Activated CD8-positive, alpha-beta T cell treated with anti-CD3 and anti-CD28 coated beads for 36 hours (primary cell): ENCODE measurements around the gene TMED1. TPM values are rescaled to one million over a fixed set of nuclear protein-coding genes. Genes with fewer than 3 reads are reported as not detected.

Experiments
- ATAC-seq: fragments of 200-7000 bp; cut with Tn5 transposase; one replicate; pipeline ENCODE4 v1.10.0; 2021; ENCODE audit warnings: mild to moderate bottlenecking, moderate library complexity
- CTCF ChIA-PET: fragments of 350-600 bp; sonication (Branson Sonifier 250); formaldehyde crosslinking; loops from one replicate; lab custom pipeline; 2021; ENCODE audit warnings: antibody characterized with exemption; lab: Charles Lee
- POLR2A ChIA-PET: fragments of 350-600 bp; sonication (Branson Sonifier 250); formaldehyde crosslinking; loops from one replicate; lab custom pipeline; 2021; ENCODE audit warnings: antibody characterized with exemption; lab: Charles Lee
- DNase-seq: peaks from one replicate; pipeline ENCODE4 v3.0.0-alpha.2; 2020
- H3K27ac Mint-ChIP-seq: one replicate; pipeline ENCODE4 v1.8.0; 2021; ENCODE audit warnings: mild to moderate bottlenecking, mixed read lengths
- H3K27me3 Mint-ChIP-seq: one replicate; pipeline ENCODE4 v1.8.0; 2021; ENCODE audit warnings: mixed read lengths
- H3K36me3 Mint-ChIP-seq: one replicate; pipeline ENCODE4 v1.8.0; 2021; ENCODE audit warnings: low read depth, mixed read lengths
- H3K4me1 Mint-ChIP-seq: one replicate; pipeline ENCODE4 v1.8.0; 2021; ENCODE audit warnings: low read depth, mixed read lengths
- H3K4me3 Mint-ChIP-seq: one replicate; pipeline ENCODE4 v1.8.0; 2021; ENCODE audit warnings: mild to moderate bottlenecking, moderate library complexity, mixed read lengths
- H3K9me3 Mint-ChIP-seq: one replicate; pipeline ENCODE4 v1.8.0; 2021; ENCODE audit warnings: mixed read lengths
- intact Hi-C: fragments of 100-400 bp; cut with micrococcal nuclease; formaldehyde crosslinking; loops from one replicate; pipeline ENCODE4 v1.10.0; 2022
- microRNA-seq: library from miRNA; unstranded; fragments of <30 nt; microRNA quantifications from one replicate; pipeline ENCODE4 v1.2.0, GENCODE V29; 2022; ENCODE audit warnings: borderline microRNAs expressed, borderline replicate concordance
- total RNA-seq, 2 experiments: library from RNA; stranded (reverse); gene quantifications; one replicate each; pipeline ENCODE4 v1.2.3, GENCODE V29; 2021
- TF ChIP-seq, protein P1 (sequence below): fragments of 200-600 bp; IDR thresholded peaks from one replicate; pipeline ENCODE4 v1.8.0; 2022; ENCODE audit warnings: antibody characterized with exemption, mild to moderate bottlenecking

Gene TMED1
- total RNA-seq, 2 experiments from 2014 or later: 12.9 to 15.0 TPM

- Mint-ChIP-seq H3K36me3 (peaks cover 51% of the 10 kb centered on the region), H3K9me3 (no peaks in the 10 kb centered on the region), H3K27ac (no peak overlapping the region), H3K4me3 (no peak overlapping the region), H3K4me1 (no peaks in the 10 kb centered on the region), H3K27me3 (no peaks in the 10 kb centered on the region)
- intact Hi-C loops: no loop called here
- no peak for DNase-seq
- POLR2A ChIA-PET: interaction anchor here (0.9 kb wide), 1 partner anchor 15 kb away, joined by 5 read pairs; no protein-coding TSS in a partner anchor
- ATAC-seq: no peak
- TF ChIP-seq, protein P1, sequence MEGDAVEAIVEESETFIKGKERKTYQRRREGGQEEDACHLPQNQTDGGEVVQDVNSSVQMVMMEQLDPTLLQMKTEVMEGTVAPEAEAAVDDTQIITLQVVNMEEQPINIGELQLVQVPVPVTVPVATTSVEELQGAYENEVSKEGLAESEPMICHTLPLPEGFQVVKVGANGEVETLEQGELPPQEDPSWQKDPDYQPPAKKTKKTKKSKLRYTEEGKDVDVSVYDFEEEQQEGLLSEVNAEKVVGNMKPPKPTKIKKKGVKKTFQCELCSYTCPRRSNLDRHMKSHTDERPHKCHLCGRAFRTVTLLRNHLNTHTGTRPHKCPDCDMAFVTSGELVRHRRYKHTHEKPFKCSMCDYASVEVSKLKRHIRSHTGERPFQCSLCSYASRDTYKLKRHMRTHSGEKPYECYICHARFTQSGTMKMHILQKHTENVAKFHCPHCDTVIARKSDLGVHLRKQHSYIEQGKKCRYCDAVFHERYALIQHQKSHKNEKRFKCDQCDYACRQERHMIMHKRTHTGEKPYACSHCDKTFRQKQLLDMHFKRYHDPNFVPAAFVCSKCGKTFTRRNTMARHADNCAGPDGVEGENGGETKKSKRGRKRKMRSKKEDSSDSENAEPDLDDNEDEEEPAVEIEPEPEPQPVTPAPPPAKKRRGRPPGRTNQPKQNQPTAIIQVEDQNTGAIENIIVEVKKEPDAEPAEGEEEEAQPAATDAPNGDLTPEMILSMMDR: no peak
- CTCF ChIA-PET: interaction anchor here (1.0 kb wide), 1 partner anchor 80 kb away, joined by 6 read pairs; no protein-coding TSS in a partner anchor
Observed at GRCh38 chr19:10784257-10784656, 51.8 kb downstream of the TMED1 start.

- POLR2A ChIA-PET: no interaction called here
- Mint-ChIP-seq H3K27me3 (no peaks in the 10 kb centered on the region), H3K27ac (no peak overlapping the region), H3K4me3 (no peak overlapping the region), H3K9me3 (no peaks in the 10 kb centered on the region), H3K4me1 (no peaks in the 10 kb centered on the region), H3K36me3 (peaks cover 46% of the 10 kb centered on the region)
- TF ChIP-seq, protein P1: no peak
- CTCF ChIA-PET: interaction anchor here (2.3 kb wide), 1 partner anchor 65 kb away, joined by 7 read pairs; the partner anchor contains the start of gene DNM2
- intact Hi-C loops: no loop called here
- no peak for DNase-seq
- no peak for ATAC-seq
Observed at GRCh38 chr19:10782795-10783194, 53.2 kb downstream of the TMED1 start.

Small RNA genes within 50 kb of the gene (microRNA-seq; reads per million reads assigned to microRNA genes)
- not detected for gene MIR199A1
- gene MIR6793: not detected

Other genes starting within 250 kb of the TMED1 start
- not detected for gene AP1M2, start 248.9 kb downstream of the TMED1 start, total RNA-seq
- 10 to 100 TPM; 66.0 to 71.4 TPM for gene SLC44A2, start 210.7 kb downstream of the TMED1 start, total RNA-seq
- 100 to 1,000 TPM; 435 to 450 TPM for gene ILF3, start 181.9 kb downstream of the TMED1 start, total RNA-seq
- 10 to 100 TPM; 56.8 to 61.8 TPM for gene QTRT1, start 134.8 kb downstream of the TMED1 start, total RNA-seq
- 100 to 1,000 TPM; 151 to 153 TPM for gene DNM2, start 118.1 kb downstream of the TMED1 start, total RNA-seq
- gene C19orf38, start 12.2 kb upstream of the TMED1 start, total RNA-seq: 1 to 10 TPM; 1.2 to 1.3 TPM
- gene CARM1, start 35.3 kb upstream of the TMED1 start, total RNA-seq: 10 to 100 TPM; 95.1 to 95.4 TPM
- gene YIPF2, start 92.4 kb upstream of the TMED1 start, total RNA-seq: 10 to 100 TPM; 21.7 to 24.4 TPM
- gene TIMM29, start 92.6 kb upstream of the TMED1 start, total RNA-seq: 10 to 100 TPM; 14.7 to 17.7 TPM
- 10 to 100 TPM; 97.0 to 98.7 TPM for gene SMARCA4, start 124.8 kb upstream of the TMED1 start, total RNA-seq